Spinal cord (tissue), 10 donors: ENCODE data around the gene DNAJC27. TPM values are rescaled to one million over a fixed set of nuclear protein-coding genes. Genes with fewer than 3 reads are reported as not detected.
A peak's percentile ranks its signal among the peaks of the same experiment; 100 is the strongest.

Source experiments
- DNase-seq, 6 donors: peaks; one replicate each; pipeline versions ENCODE4 v3.0.0 to v3.0.0-alpha.2; 2013 to 2015; ENCODE audit warnings: low spot score in 6 of 6, low read depth in 4 of 6
- H3K27ac ChIP-seq: one replicate; pipeline ENCODE4 v1.5.1; 2013; ENCODE audit warnings: low read depth, low read length, control low read depth
- H3K27me3 ChIP-seq: one replicate; pipeline ENCODE4 v1.6.1; 2013; ENCODE audit warnings: low read length; ENCODE audit not compliant: control insufficient read depth, insufficient read depth
- H3K36me3 ChIP-seq: one replicate; pipeline ENCODE4 v1.6.1; 2013; ENCODE audit warnings: low read length; ENCODE audit not compliant: control insufficient read depth, insufficient read depth
- H3K4me1 ChIP-seq: one replicate; pipeline ENCODE4 v1.6.1; 2013; ENCODE audit warnings: low read length; ENCODE audit not compliant: control insufficient read depth, insufficient read depth
- H3K4me3 ChIP-seq: one replicate; pipeline ENCODE4 v1.5.1; 2013; ENCODE audit warnings: low read depth, low read length, control low read depth
- H3K9me3 ChIP-seq: one replicate; pipeline ENCODE4 v1.6.1; 2013; ENCODE audit warnings: low read length; ENCODE audit not compliant: control insufficient read depth, insufficient read depth
- WGBS: methylation state at CpG from one replicate; pipeline ENCODE4 v1.1.5; 2013; ENCODE audit warnings: missing lambda C conversion rate; ENCODE audit not compliant: insufficient coverage; 5-methylcytosine and 5-hydroxymethylcytosine counted together
- polyA plus RNA-seq, 2 donors: library from polyadenylated mRNA; unstranded; fragments of 120-200 nt; gene quantifications; one replicate each; pipeline ENCODE4 v1.2.1, GENCODE V29; 2013; ENCODE audit not compliant: insufficient read length in 2 of 2
- total RNA-seq, 2 donors: library from RNA; depleted of rRNA in 1 of 2; stranded (reverse); fragments of 120-200 nt in 1 of 2; fragments of >200 nt in 1 of 2; gene quantifications; one replicate each; pipeline versions ENCODE4 v1.2.3 to v1.2.4, GENCODE V29; 2013 to 2014
- donor health status: healthy.

DNAJC27 gene
- total and polyA plus RNA-seq, 4 donors, result 11.2 to 22.0 (median 12.6) TPM

DNA sequence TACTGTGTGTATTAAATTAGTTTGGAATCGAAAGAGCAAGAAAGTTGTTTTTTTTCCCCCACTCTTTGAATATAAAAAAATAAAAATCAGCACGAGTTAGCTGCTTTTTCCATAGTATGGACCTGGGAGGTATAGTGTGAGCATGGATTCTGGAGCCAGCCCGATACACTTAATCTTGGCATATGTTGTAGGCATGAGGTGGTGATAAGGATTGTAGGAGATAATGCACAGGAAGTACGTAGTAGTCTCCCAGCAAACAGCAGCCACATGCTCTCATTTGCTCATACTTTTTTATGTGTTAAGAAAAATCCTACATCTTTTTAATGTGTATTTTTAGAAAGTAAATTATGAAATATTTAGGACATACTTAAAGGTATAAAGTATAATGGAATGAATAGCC, 2.1 kb upstream of the DNAJC27 start:
- H3K4me3 ChIP-seq, result no peak overlapping the region
- H3K27me3 ChIP-seq, result no peaks in the 10 kb centered on the region
- H3K27ac ChIP-seq, result no peak overlapping the region
- peaks cover 8% of the 10 kb centered on the region for H3K4me1 ChIP-seq
- 100% methylated on average over 1 of the region's 4 CpGs for WGBS
- no peaks in the 10 kb centered on the region for H3K36me3 ChIP-seq
- no peak for DNase-seq
- no peaks in the 10 kb centered on the region for H3K9me3 ChIP-seq

DNA sequence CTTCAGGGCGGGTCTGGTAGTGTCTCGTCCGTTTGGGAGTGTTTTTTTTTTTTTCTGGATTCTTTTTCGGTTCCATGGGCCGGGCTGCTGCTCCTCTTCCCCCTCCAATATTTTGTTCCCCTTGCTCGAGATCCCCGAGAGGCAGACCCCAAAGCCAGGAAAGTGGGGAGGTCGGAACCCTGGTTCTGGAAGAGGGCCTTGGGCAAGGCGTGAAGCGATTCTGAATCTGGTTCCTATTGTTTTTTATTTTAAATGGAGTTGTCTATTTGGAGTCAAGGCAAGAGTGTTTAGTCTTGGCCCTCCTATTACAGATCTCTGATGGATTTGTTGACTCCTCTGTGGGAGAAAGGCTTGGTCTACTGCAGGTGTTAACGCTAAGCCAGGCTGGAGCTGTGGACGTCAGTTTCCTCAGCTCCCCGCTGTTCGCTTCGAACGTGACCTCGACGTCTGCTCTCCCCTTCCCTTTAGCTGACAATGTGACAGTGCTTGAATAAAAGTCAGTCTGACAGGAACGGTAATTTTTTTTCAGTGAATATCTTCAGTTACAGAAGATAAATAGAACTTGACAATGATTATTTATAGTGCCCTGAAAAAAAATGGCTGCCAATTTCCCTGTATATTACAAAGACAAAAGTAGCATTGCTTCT, 683 bp upstream of the DNAJC27 start:
- H3K36me3 ChIP-seq, result no peaks in the 10 kb centered on the region
- peak overlapping the region; percentile 100 for H3K27ac ChIP-seq
- no peaks in the 10 kb centered on the region for H3K9me3 ChIP-seq
- peaks cover 8% of the 10 kb centered on the region for H3K4me1 ChIP-seq
- WGBS, result 0% methylated on average over 3 of the region's 19 CpGs
- DNase-seq, result peak in 4 of 6 donors; percentile 52 to 88 (median 79)
- H3K27me3 ChIP-seq, result no peaks in the 10 kb centered on the region
- peak overlapping the region; percentile 100 for H3K4me3 ChIP-seq

- H3K27me3 ChIP-seq, result no peaks in the 10 kb centered on the region
- DNase-seq, result peak in 2 of 6 donors; percentile 39 to 68
- H3K9me3 ChIP-seq, result no peaks in the 10 kb centered on the region
- peak overlapping the region; percentile 100 for H3K27ac ChIP-seq
- peaks cover 8% of the 10 kb centered on the region for H3K4me1 ChIP-seq
- 0% methylated on average over 23 of the region's 23 CpGs for WGBS
- peaks cover 4% of the 10 kb centered on the region for H3K36me3 ChIP-seq
- H3K4me3 ChIP-seq, result peak overlapping the region; percentile 100
These were observed 544 bp downstream of the DNAJC27 start for GRCh38 chr2:24971286-24971535.

DNA sequence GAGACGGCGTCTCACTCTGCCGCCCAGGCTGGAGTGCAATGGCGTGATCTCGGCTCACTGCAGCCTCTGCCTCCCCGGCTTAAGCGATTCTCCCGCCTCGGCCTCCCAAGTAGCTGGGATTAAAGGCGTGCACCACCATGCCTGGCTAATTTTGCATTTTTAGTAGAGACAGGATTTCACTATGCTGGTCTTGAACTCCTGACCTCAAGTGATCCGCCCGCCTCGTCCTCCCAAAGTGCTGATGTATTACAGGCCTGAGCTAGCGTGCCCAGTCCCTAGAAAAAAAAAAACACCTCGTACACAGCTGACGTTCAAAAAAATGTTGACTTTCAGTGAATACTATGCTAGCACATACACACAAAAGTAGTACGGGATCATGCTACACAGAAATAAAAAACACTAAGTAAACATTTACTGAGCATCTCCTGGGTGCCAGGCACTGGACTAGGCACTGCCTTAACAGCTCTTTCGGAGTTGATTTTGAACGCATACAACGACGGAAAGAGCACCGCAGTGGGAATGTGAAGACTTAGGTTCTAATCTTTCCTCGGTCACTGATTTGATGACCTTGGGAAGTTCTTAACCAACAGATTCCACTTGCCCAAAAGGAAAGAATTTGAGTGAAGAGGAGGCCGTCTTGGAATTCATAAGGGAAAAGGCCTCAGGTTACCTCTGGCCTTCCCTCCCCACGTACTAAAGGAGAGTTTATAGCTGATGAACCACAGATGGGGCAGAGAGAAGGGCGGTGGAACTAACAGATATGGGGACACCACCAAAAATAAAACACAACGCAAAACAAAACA, 1.1 kb downstream of the DNAJC27 start:
- H3K27me3 ChIP-seq, result no peaks in the 10 kb centered on the region
- DNase-seq, result no peak

DNA sequence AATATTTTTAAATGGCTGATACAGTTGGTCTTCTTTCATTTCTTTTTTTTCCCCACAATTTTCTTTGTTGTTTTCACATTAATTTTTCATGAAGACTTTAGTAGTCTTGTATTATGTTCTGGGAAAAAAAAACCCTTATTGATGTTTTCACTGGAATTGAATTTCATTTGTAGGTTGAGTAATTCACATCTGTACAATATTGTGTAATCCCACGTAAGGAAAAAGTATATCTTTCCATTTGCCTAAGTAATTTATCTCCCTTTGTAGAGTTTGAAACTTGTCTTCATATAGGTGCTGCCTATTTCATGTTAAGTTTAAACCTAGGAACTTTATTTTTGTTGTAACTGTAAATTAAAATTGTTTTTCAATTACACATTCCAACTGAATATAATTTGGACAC, 2.0 kb downstream of the DNAJC27 start:
- H3K4me3 ChIP-seq, result no peak overlapping the region
- no peak overlapping the region for H3K27ac ChIP-seq
- peaks cover 14% of the 10 kb centered on the region for H3K36me3 ChIP-seq
- DNase-seq, result no peak
- no peaks in the 10 kb centered on the region for H3K27me3 ChIP-seq
- no CpG with 5 or more reads among the region's 1 CpG for WGBS
- peaks cover 8% of the 10 kb centered on the region for H3K4me1 ChIP-seq
- H3K9me3 ChIP-seq, result no peaks in the 10 kb centered on the region

More for the DNA sequence above, 1.1 kb downstream of the DNAJC27 start:
- Histone ChIP-seq H3K9me3 (no peaks in the 10 kb centered on the region), H3K27ac (peak overlapping the region; percentile 100), H3K36me3 (peaks cover 7% of the 10 kb centered on the region), H3K4me3 (peak overlapping the region; percentile 100), H3K4me1 (peaks cover 8% of the 10 kb centered on the region)
- WGBS, result 53% methylated on average over 14 of the region's 27 CpGs

GRCh38 chr2:24961903-24962302, 9.9 kb downstream of the DNAJC27 start:
- Histone ChIP-seq H3K4me1 (no peaks in the 10 kb centered on the region), H3K36me3 (peaks cover 24% of the 10 kb centered on the region), H3K27me3 (no peaks in the 10 kb centered on the region), H3K27ac (no peak overlapping the region), H3K4me3 (no peak overlapping the region), H3K9me3 (no peaks in the 10 kb centered on the region)
- no peak for DNase-seq
- WGBS, result no CpG with 5 or more reads among the region's 1 CpG

GRCh38 chr2:24959761-24960160, 12.0 kb downstream of the DNAJC27 start:
- Histone ChIP-seq H3K27me3 (no peaks in the 10 kb centered on the region), H3K9me3 (peaks cover 6% of the 10 kb centered on the region), H3K27ac (no peak overlapping the region), H3K4me3 (no peak overlapping the region), H3K4me1 (no peaks in the 10 kb centered on the region), H3K36me3 (peaks cover 20% of the 10 kb centered on the region)
- no peak for DNase-seq

DNA sequence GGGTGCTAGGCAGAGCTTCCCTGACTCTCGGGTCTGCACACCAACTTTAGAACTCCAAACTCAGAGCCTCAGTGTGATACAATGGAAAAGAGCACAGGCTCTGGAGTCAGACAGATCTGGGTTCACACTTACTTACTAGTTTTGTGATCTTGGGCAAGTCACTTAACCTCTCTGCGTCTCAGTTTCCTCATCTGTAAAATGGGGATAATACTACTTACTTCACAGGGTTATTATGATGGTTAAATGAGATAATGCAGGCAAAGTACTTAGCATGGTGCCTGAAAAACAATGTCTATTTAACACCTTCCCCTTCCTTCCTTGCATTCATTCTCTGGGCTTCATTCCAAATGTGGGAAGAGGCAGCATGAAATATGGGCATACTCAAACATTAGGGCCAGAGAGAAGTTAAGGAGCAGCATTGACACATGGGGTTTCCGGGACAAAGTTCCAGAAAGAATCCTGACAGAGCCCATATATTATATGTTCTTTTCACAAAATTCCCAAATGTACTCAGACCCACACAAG, 13.3 kb downstream of the DNAJC27 start:
- H3K4me3 ChIP-seq, result no peak overlapping the region
- H3K27me3 ChIP-seq, result no peaks in the 10 kb centered on the region
- no peak overlapping the region for H3K27ac ChIP-seq
- no peaks in the 10 kb centered on the region for H3K4me1 ChIP-seq
- H3K9me3 ChIP-seq, result peaks cover 7% of the 10 kb centered on the region
- no CpG with 5 or more reads among the region's 3 CpGs for whole genome bisulfite sequencing
- DNase-seq, result no peak
- peaks cover 21% of the 10 kb centered on the region for H3K36me3 ChIP-seq

GRCh38 chr2:24957976-24958375, 13.8 kb downstream of the DNAJC27 start:
- H3K36me3 ChIP-seq, result peaks cover 21% of the 10 kb centered on the region
- H3K9me3 ChIP-seq, result peaks cover 7% of the 10 kb centered on the region
- H3K27me3 ChIP-seq, result no peaks in the 10 kb centered on the region
- WGBS, result no CpG with 5 or more reads among the region's 2 CpGs
- no peaks in the 10 kb centered on the region for H3K4me1 ChIP-seq
- DNase-seq, result no peak
- no peak overlapping the region for H3K4me3 ChIP-seq
- no peak overlapping the region for H3K27ac ChIP-seq

GRCh38 chr2:24957221-24957620, 14.5 kb downstream of the DNAJC27 start:
- no CpG with 5 or more reads among the region's 1 CpG for WGBS
- DNase-seq, result no peak
- Histone ChIP-seq H3K36me3 (peaks cover 20% of the 10 kb centered on the region), H3K4me3 (no peak overlapping the region), H3K4me1 (no peaks in the 10 kb centered on the region), H3K27me3 (no peaks in the 10 kb centered on the region), H3K9me3 (peaks cover 7% of the 10 kb centered on the region), H3K27ac (no peak overlapping the region)
